Astrocyte of the cerebellum (primary cell): ENCODE measurements around the gene RO60.
"Not testable (repeated sequence)": the region's sequence is repeated elsewhere in the genome, so short reads cannot be mapped to it uniquely, and the experiment has no call there.

ENCODE experiments used
- DNase-seq: peaks from one replicate; pipeline ENCODE4 v3.0.0-alpha.2; 2011; ENCODE audit warnings: low read depth
- H3K4me3 ChIP-seq: 2 replicates; pipeline ENCODE4 v1.5.1; 2011; ENCODE audit warnings: mild to moderate bottlenecking, low read depth, low read length, moderate library complexity
- CTCF ChIP-seq: IDR thresholded peaks from 2 replicates; pipeline ENCODE4 v1.5.1; 2012; ENCODE audit warnings: low read length, low read depth, moderate library complexity, mild to moderate bottlenecking; ENCODE audit errors: missing control alignments
- in situ Hi-C: cut with HindIII; loops from 2 replicates; pipeline ENCODE4 v1.10.0; 2017; ENCODE audit warnings: low sequenced_read_pairs

RO60 gene

DNA sequence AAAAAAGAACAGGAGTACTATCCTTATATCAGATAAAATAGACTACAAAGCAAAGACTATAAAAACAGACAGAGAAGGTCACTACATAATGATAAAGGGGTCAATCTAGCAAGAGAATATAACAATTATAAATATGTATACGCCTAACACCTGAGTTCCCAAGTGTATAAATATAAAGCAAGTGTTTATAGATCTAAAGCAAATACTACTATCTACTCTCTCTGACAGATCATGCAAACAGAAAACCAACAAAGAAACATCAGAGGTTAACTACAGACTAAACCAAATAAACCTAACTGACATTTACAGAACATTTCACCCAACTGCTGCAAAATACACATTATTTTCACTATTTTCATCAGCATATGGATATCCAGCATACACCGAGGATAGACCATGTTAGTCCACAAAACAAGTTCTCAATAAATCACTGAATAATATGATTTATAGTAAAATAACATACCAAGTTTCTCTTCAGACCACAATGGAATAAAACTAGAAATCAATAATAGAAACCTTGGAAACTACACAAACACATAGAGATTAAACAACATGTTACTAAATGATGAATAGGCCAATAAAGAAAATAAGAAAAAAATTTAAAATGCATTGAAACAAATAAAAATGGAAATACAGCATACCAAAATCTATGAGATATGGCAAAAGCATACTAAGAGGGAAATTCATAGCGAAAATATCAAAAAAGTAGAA is 22.9 kb upstream of the RO60 start:
- in situ Hi-C loops = no loop called here

GRCh38 chr1:193040011-193040410 is 19.4 kb upstream of the RO60 start:
- TF ChIP-seq CTCF = no peak
- in situ Hi-C loops = no loop called here
- DNase-seq = no peak

More for the DNA sequence above, 22.9 kb upstream of the RO60 start:
- no peak for TF ChIP-seq CTCF
- no peak for DNase-seq
- H3K4me3 ChIP-seq = no peak overlapping the region

DNA sequence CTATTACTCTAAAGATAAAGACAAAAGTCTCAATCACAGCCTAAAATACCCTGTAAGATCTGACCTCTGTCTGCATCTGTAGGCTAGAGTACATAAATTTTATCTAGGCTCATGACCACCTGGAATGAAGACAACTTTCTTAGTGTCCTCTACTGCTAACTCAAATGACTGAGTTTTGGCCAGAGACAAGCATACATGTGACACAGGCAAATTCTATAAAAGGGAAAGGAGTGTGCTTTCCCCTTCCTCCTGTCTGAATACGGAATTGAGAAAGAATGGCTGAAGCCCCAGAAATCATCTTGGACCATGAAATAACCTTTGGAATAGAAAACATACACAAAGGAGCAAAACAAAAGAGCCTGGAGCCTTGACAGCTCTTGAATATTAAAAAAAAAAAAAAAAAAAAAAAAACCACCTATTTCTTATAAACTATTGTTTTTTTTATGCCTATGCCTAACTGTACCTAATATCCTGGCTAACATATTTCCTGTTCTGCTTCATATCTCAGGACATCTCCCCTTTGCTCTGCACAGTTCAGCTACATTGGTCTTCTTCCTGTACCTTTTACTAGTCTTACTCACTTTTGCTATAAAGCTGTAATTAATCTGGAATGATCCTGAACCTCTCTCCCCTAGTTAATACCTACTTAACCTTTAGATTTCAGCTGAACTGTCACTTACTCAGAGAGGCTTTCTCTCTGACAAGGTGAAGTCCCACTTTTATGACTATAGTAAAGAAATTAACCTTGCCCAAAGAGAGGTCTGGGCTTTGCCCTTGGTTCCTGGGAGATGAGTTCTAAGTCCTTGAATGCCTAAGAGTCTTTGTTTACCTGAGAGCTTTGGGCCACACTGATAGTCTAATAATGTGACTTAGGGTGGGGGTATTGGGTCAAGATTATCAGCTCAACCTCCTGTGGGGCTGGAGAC is 16.4 kb upstream of the RO60 start:
- no peak overlapping the region for H3K4me3 ChIP-seq
- in situ Hi-C loops = no loop called here
- DNase-seq = no peak
- no peak for TF ChIP-seq CTCF

More at GRCh38 chr1:193040011-193040410, 19.4 kb upstream of the RO60 start:
- H3K4me3 ChIP-seq = no peak overlapping the region

DNA sequence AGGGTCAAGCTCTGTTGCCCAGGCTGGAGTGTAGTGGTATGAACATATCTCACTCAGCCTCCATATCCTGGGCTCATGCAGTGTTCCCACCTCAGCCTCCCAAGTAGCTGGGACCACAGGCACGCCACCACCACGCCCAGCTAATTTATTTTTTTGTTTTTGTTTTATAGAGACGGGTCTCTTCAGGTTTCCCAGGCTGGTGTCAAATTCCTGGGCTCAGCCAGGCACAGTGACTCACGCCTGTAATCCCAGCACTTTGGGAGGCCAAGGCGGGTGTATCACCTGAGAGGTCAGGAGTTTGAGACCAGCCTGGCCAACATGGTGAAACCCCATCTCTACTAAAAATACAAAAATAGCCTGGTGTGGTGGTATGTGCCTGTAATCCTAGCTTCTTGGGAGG is 10.5 kb upstream of the RO60 start:
- in situ Hi-C loops, DNase-seq: not testable (repeated sequence)

GRCh38 chr1:193054169-193054675 is 5.2 kb upstream of the RO60 start:
- no peak for TF ChIP-seq CTCF
- no peak overlapping the region for H3K4me3 ChIP-seq
- in situ Hi-C loops = no loop called here
- no peak for DNase-seq

More for the DNA sequence above, 10.5 kb upstream of the RO60 start:
- H3K4me3 ChIP-seq = not testable (repeated sequence)

GRCh38 chr1:193058529-193059281 is 707 bp upstream of the RO60 start:
- TF ChIP-seq CTCF = no peak
- DNase-seq = no peak
- in situ Hi-C loops = no loop called here
- H3K4me3 ChIP-seq = peak overlapping the region; percentile 92
